HUDEP-2 (cell line): ENCODE results near the gene SPOCK3.
"Not testable (repeated sequence)": the region's sequence is repeated elsewhere in the genome, so short reads cannot be mapped to it uniquely, and the experiment has no call there.

ENCODE experiments used
- DNase-seq, 76 experiments: peaks; one replicate each; lab custom pipeline; 2025; ENCODE audit not compliant: unreplicated experiment in 76 of 76; lab: John Stamatoyannopoulos, UW

SPOCK3 gene

GRCh38 chr4:166968219-166968618 lies 266.1 kb downstream of the SPOCK3 start:
- not testable (repeated sequence) for DNase-seq

GRCh38 chr4:166965562-166965961 lies 268.7 kb downstream of the SPOCK3 start:
- no peak for DNase-seq

GRCh38 chr4:166957451-166957850 lies 276.8 kb downstream of the SPOCK3 start:
- no peak for DNase-seq

- no peak for DNase-seq
Observed at GRCh38 chr4:166956484-166956883, 277.8 kb downstream of the SPOCK3 start.

GRCh38 chr4:166941629-166942028 lies 292.7 kb downstream of the SPOCK3 start:
- DNase-seq: no peak

- no peak for DNase-seq
Observed at GRCh38 chr4:166930464-166930863, 303.8 kb downstream of the SPOCK3 start.

GRCh38 chr4:166924424-166924823 lies 309.9 kb downstream of the SPOCK3 start:
- no peak for DNase-seq

GRCh38 chr4:166913926-166914325 lies 320.4 kb downstream of the SPOCK3 start:
- no peak for DNase-seq

GRCh38 chr4:166903408-166903807 lies 330.9 kb downstream of the SPOCK3 start:
- DNase-seq: no peak

- no peak for DNase-seq
Observed at GRCh38 chr4:166902941-166903340, 331.4 kb downstream of the SPOCK3 start.

- DNase-seq: no peak
Observed at GRCh38 chr4:166896254-166896653, 338.0 kb downstream of the SPOCK3 start.

GRCh38 chr4:166895771-166896170 lies 338.5 kb downstream of the SPOCK3 start:
- DNase-seq: no peak

GRCh38 chr4:166887457-166887856 lies 346.8 kb downstream of the SPOCK3 start:
- no peak for DNase-seq

GRCh38 chr4:166886718-166887117 lies 347.6 kb downstream of the SPOCK3 start:
- no peak for DNase-seq

GRCh38 chr4:166882221-166882620 lies 352.1 kb downstream of the SPOCK3 start:
- no peak for DNase-seq

GRCh38 chr4:166875821-166876220 lies 358.5 kb downstream of the SPOCK3 start:
- no peak for DNase-seq

GRCh38 chr4:166862032-166862431 lies 372.3 kb downstream of the SPOCK3 start:
- DNase-seq: no peak

- DNase-seq: not testable (repeated sequence)
Observed at GRCh38 chr4:166850398-166850797, 383.9 kb downstream of the SPOCK3 start.

- DNase-seq: no peak
Observed at GRCh38 chr4:166846939-166847338, 387.4 kb downstream of the SPOCK3 start.

- DNase-seq: no peak
Observed at GRCh38 chr4:166842795-166843261, 391.5 kb downstream of the SPOCK3 start.

GRCh38 chr4:166839615-166840251 lies 394.6 kb downstream of the SPOCK3 start:
- no peak for DNase-seq

GRCh38 chr4:166838975-166839614 lies 395.2 kb downstream of the SPOCK3 start:
- DNase-seq: no peak
